ENCODE results near the gene PCGF3.
"Not testable (repeated sequence)": the region's sequence is repeated elsewhere in the genome, so short reads cannot be mapped to it uniquely, and the experiment has no call there.

The PCGF3 gene

DNA sequence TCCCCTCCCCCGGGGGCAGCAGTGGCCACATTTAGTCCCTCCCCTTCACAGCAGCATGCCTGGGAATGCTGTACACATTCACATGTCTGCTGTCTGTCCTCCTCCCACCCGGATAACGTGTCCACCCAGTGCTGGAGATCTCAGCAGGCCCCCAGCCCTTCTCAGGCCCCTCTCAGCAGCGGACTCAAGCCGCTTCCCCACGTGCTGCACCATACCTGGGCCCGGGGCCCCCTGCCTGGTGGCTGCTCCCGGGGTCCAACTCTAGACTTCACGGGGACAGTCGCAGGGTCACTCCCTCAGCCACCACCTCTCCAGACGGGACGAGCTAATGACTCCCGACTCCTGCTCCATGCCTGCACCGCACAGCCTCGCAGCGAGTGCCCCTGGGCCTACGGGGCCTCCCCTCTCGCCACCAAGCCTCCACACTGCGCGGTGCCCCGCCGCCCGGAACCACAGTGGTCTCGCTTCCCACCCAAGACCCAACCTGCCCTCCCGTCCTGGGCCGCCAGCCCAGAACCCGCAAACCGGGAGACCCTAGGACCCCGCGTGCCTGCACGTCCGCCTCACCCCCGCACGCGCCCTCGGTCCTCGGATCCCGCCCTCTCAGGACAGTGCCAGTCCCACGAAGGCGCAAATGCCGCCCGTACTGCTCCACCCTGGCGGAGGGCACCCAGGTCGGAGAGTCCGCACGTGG is 1.3 kb upstream of the PCGF3 start:
- Mint-ChIP-seq H3K36me3 (peaks cover 7% of the 10 kb centered on the region), H3K27ac (peak overlapping the region; percentile 85), H3K9me3 (no peaks in the 10 kb centered on the region), H3K4me1 (peaks cover 28% of the 10 kb centered on the region), H3K4me3 (peak overlapping the region; percentile 77)
- ATAC-seq, result no peak
- no peak for DNase-seq (ENCODE audit: low spot score in 2 of 2)

DNA sequence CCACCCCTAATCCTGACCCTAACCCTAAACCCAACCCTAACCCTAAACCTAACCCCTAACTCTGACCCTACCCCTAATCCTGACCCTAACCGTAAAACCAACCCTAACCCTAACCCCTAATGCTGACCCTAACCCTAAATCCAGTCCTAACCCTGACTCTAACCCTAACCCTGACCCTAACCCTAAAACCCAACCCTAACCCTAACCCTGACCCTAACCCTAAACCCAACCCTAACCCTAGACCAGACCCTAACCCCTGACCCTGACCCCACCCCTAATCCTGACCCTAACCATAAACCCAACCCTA is 708 bp upstream of the PCGF3 start:
- Mint-ChIP-seq H3K9me3 (no peaks in the 10 kb centered on the region), H3K36me3 (peaks cover 7% of the 10 kb centered on the region), H3K27ac (peak overlapping the region; percentile 85), H3K4me3 (peak overlapping the region; percentile 77), H3K4me1 (peaks cover 29% of the 10 kb centered on the region)
- no peak for DNase-seq (ENCODE audit: low spot score in 2 of 2)
- ATAC-seq, result no peak

- not testable (repeated sequence) for DNase-seq (ENCODE audit: low spot score in 2 of 2); ATAC-seq; H3K36me3 Mint-ChIP-seq; H3K9me3 Mint-ChIP-seq
- H3K4me3 Mint-ChIP-seq, result peak overlapping the region; percentile 77
- peaks cover 26% of the 10 kb centered on the region for H3K4me1 Mint-ChIP-seq
- peak overlapping the region; percentile 85 for H3K27ac Mint-ChIP-seq
Observed at GRCh38 chr4:706083-706633, 526 bp downstream of the PCGF3 start.

DNA sequence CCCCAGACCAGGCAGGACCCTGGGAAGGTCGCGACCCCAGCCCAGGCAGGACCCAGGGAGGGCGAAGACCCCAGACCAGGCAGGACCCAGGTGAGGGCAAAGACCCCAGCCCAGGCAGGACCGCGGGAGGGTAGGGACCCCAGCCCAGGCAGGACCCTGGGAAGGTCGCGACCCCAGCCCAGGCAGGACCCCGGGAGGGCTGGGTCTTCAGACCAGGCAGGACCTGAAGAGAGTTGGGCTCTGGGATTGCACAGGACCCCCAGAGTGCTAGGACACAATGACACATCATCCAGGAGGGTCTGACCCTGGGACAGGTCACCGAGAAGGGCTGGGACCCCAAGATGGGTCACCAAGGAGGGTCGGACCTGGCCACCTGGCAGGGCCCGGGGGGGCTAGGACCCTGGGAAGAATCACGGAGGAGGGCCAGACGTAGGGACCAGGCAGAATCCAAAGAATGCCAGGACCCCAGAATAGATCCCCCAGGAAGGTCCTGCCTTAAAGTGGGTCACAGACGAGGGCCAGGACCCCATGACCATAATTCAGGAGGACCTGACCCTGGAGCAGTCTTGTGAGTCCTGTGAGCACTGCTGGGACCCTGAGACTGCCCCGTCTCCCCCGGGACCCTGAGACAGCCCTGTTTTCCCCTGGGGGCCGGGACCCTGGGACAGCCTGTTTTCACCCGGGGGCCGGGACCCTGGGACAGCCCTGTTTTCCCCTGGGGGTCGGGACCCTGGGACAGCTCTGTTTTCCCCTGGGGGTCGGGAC is 1.4 kb downstream of the PCGF3 start:
- peaks cover 26% of the 10 kb centered on the region for H3K4me1 Mint-ChIP-seq
- no peak for DNase-seq (ENCODE audit: low spot score in 2 of 2)
- ATAC-seq, result no peak
- no peak overlapping the region for H3K27ac Mint-ChIP-seq
- H3K9me3 Mint-ChIP-seq, result no peaks in the 10 kb centered on the region
- H3K4me3 Mint-ChIP-seq, result no peak overlapping the region
- peaks cover 7% of the 10 kb centered on the region for H3K36me3 Mint-ChIP-seq

DNA sequence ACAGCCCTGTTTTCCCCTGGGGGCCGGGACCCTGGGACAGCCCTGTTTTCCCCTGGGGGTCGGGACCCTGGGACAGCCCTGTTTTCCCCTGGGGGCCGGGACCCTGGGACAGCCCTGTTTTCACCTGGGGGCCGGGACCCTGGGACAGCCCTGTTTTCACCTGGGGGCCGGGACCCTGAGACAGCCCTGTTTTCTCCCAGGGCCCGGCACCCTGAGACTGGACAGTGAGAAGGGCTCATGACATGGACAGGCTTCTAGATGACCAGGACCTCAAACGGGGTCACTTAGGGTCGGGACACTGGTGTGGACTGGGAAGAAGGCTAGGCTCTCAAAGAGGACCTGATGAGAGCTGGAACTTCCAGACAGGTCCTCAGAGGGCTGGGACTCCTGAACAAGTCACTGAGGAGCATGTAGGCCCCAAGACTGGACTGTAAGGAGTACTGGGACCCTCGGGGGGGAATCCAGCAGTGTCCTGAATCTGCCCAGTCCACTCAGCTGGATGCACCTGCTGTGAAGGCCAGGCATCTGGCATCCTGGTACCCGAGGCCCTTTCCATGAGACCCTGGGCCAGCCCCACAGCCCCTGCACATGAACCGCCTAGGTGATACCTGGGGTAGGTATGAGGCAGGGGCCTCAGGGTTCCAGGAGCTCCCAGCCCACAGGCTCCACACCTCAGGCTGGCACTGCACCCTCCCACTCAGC is 2.4 kb downstream of the PCGF3 start:
- DNase-seq (ENCODE audit: low spot score in 2 of 2) (no peak), ATAC-seq (no peak)
- H3K36me3 Mint-ChIP-seq, result peaks cover 7% of the 10 kb centered on the region
- no peaks in the 10 kb centered on the region for H3K9me3 Mint-ChIP-seq
- no peak overlapping the region for H3K27ac Mint-ChIP-seq
- H3K4me1 Mint-ChIP-seq, result peaks cover 30% of the 10 kb centered on the region
- peak overlapping the region; percentile 15 for H3K4me3 Mint-ChIP-seq

- no peak overlapping the region for H3K27ac Mint-ChIP-seq
- peaks cover 7% of the 10 kb centered on the region for H3K36me3 Mint-ChIP-seq
- peaks cover 34% of the 10 kb centered on the region for H3K4me1 Mint-ChIP-seq
- DNase-seq (ENCODE audit: low spot score in 2 of 2), result no peak
- H3K9me3 Mint-ChIP-seq, result no peaks in the 10 kb centered on the region
- no peak overlapping the region for H3K4me3 Mint-ChIP-seq
- no peak for ATAC-seq
Observed at GRCh38 chr4:708631-708933, 3.0 kb downstream of the PCGF3 start.

DNA sequence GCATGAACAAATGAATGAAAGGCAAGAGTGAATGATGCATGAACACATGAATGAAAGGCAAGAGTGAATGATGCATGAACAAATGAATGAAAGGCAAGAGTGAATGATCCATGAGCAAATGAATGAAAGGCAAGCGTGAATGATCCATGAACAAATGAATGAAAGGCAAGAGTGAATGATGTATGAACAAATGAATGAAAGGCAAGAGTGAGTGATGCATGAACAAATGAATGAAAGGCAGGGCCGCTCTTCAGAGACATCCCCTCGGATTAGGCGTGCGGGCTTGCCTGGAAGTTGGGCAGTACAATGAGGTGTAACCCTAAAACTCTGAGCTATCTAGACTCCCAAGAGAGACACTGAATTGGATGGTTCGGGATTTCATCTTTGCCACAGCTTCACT is 3.7 kb downstream of the PCGF3 start:
- Mint-ChIP-seq H3K9me3 (no peaks in the 10 kb centered on the region), H3K27ac (peak overlapping the region; percentile 43), H3K4me3 (no peak overlapping the region), H3K36me3 (peaks cover 8% of the 10 kb centered on the region), H3K4me1 (peaks cover 36% of the 10 kb centered on the region)
- DNase-seq (ENCODE audit: low spot score in 2 of 2) (no peak), ATAC-seq (no peak)

DNA sequence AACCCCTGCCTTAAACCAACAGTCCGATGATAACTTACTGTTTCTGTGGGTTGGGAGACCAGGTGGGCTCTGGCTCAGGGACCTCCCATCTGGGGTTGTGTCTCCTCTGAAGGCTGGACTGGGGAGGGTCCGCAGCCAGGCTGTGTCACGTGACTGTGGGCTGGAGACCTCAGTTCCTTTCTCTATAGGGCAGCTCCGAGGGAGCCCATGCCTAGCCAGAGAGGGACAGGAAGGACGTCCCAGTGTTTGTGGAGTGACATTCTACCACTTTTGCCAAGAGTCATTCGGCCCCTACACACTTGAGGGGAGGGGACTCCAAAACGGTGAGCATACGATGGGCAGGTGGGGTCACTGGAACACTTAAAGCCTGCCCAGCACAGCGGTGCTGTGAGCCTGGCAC is 4.5 kb downstream of the PCGF3 start:
- peaks cover 43% of the 10 kb centered on the region for H3K4me1 Mint-ChIP-seq
- ATAC-seq, result no peak
- no peak overlapping the region for H3K4me3 Mint-ChIP-seq
- peaks cover 10% of the 10 kb centered on the region for H3K36me3 Mint-ChIP-seq
- no peak for DNase-seq (ENCODE audit: low spot score in 2 of 2)
- H3K9me3 Mint-ChIP-seq, result no peaks in the 10 kb centered on the region
- H3K27ac Mint-ChIP-seq, result peak overlapping the region; percentile 43

- H3K36me3 Mint-ChIP-seq, result peaks cover 6% of the 10 kb centered on the region
- no peak overlapping the region for H3K4me3 Mint-ChIP-seq
- DNase-seq (ENCODE audit: low spot score in 2 of 2) (no peak), ATAC-seq (no peak)
- H3K27ac Mint-ChIP-seq, result no peak overlapping the region
- peaks cover 40% of the 10 kb centered on the region for H3K4me1 Mint-ChIP-seq
- H3K9me3 Mint-ChIP-seq, result no peaks in the 10 kb centered on the region
Observed at GRCh38 chr4:710916-711315, 5.3 kb downstream of the PCGF3 start.

- no peak overlapping the region for H3K27ac Mint-ChIP-seq
- H3K4me1 Mint-ChIP-seq, result peaks cover 40% of the 10 kb centered on the region
- ATAC-seq, result no peak
- H3K36me3 Mint-ChIP-seq, result peaks cover 6% of the 10 kb centered on the region
- H3K9me3 Mint-ChIP-seq, result no peaks in the 10 kb centered on the region
- no peak for DNase-seq (ENCODE audit: low spot score in 2 of 2)
- no peak overlapping the region for H3K4me3 Mint-ChIP-seq
Observed at GRCh38 chr4:712093-712492, 6.5 kb downstream of the PCGF3 start.

GRCh38 chr4:712916-713632 is 7.4 kb downstream of the PCGF3 start:
- H3K27ac Mint-ChIP-seq, result no peak overlapping the region
- DNase-seq (ENCODE audit: low spot score in 2 of 2) (no peak), ATAC-seq (peak; percentile 13)
- peaks cover 6% of the 10 kb centered on the region for H3K36me3 Mint-ChIP-seq
- no peaks in the 10 kb centered on the region for H3K9me3 Mint-ChIP-seq
- no peak overlapping the region for H3K4me3 Mint-ChIP-seq
- H3K4me1 Mint-ChIP-seq, result peaks cover 48% of the 10 kb centered on the region

DNA sequence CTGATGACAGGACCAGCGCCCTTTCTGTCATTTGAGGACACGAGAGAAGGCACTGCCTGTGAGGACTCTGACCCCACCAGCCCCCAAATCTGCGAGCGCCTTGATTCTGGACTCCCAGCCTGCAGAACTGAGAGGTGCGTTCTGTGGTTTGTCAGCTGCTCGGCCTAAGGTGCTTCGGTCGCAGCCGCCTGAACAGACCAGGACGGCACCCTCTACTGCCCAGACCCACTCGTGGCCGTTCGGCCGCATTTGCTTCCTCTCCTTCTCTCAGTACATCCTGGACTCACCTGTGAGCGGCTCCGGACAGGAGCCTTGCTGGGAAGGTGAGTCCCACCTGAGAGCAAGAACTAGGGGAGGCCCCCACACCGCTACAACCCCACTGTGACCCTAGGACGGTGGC is 8.5 kb downstream of the PCGF3 start:
- DNase-seq (ENCODE audit: low spot score in 2 of 2), result no peak
- ATAC-seq, result no peak
- Mint-ChIP-seq H3K4me3 (no peak overlapping the region), H3K36me3 (peaks cover 6% of the 10 kb centered on the region), H3K9me3 (no peaks in the 10 kb centered on the region), H3K27ac (peak overlapping the region; percentile 76), H3K4me1 (peaks cover 47% of the 10 kb centered on the region)

DNA sequence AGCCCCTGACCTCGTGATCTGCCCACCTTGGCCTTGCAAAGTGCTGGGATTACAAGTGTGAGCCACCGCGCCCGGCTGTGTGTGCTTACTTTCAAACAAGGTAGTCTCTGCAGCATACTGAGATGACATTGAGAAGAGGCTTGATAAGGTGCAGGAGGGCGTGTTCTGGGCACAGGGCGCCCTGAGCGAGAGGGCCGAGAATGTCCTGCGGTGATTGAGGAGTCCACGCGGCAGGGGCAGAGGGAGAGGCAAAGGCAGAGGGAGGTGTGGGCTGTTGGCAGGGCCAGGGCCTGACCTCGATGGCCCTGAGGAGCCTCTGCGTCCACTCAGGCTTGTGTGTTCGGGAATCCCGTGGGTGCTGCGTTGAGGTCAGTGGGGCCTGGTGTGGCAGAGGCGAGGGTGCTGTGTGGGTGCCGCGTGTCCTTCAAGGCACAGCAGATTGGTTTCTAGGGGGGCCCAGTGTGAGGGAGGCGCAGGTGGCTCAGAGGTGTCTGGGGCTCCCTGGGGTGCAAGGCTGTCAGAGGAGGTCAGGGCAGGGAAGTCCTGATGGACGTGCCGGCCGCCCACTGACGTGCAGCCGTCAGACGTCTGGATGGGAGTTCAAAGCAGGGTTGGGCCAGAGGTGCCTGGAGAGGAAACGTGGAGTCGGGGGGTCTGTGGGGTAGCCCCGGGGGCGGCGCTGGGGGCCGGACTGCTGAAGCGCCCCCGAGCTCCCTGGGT is 12.1 kb downstream of the PCGF3 start:
- ATAC-seq (peak; percentile 24), DNase-seq (ENCODE audit: low spot score in 2 of 2) (no peak)
- Mint-ChIP-seq H3K27ac (peak overlapping the region; percentile 48), H3K4me1 (peaks cover 55% of the 10 kb centered on the region), H3K36me3 (peaks cover 17% of the 10 kb centered on the region), H3K4me3 (no peak overlapping the region), H3K9me3 (no peaks in the 10 kb centered on the region)

DNA sequence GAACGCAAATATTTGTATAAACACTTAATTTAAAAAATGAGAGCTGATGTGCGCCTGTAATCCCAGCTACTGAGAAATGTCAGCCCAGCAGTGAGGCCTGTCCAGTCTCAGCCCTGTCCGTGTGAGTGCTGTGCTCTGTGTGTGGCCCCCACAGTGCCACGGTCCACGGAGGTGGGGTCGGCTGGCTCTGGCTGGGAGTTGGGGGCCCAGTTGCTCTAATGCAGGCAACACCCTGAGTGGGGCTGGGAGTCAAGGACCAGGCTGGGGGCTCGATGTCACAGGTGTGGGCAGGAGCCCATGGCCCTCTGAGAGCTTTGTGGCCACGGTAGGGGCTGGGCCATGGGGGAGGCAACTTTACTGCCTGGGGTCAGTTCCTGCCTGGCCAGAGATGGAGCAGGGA is 12.8 kb downstream of the PCGF3 start:
- Mint-ChIP-seq H3K27ac (peak overlapping the region; percentile 48), H3K4me1 (peaks cover 48% of the 10 kb centered on the region)

More for the DNA sequence above, 12.8 kb downstream of the PCGF3 start:
- H3K36me3 Mint-ChIP-seq, result peaks cover 24% of the 10 kb centered on the region
- no peak overlapping the region for H3K4me3 Mint-ChIP-seq
- H3K9me3 Mint-ChIP-seq, result no peaks in the 10 kb centered on the region
- ATAC-seq (no peak), DNase-seq (ENCODE audit: low spot score in 2 of 2) (no peak)

All from stimulated activated effector memory CD8-positive, alpha-beta T cell treated with anti-CD3 and anti-CD28 coated beads, Interleukin-12 subunit alpha, Interleukin-12 subunit beta, amount 100 ng/mL, for 72 hours (primary cell).